Measurements from ENCODE around the gene STK35.
A peak's percentile ranks its signal among the peaks of the same experiment; 100 is the strongest.

STK35 gene

DNA sequence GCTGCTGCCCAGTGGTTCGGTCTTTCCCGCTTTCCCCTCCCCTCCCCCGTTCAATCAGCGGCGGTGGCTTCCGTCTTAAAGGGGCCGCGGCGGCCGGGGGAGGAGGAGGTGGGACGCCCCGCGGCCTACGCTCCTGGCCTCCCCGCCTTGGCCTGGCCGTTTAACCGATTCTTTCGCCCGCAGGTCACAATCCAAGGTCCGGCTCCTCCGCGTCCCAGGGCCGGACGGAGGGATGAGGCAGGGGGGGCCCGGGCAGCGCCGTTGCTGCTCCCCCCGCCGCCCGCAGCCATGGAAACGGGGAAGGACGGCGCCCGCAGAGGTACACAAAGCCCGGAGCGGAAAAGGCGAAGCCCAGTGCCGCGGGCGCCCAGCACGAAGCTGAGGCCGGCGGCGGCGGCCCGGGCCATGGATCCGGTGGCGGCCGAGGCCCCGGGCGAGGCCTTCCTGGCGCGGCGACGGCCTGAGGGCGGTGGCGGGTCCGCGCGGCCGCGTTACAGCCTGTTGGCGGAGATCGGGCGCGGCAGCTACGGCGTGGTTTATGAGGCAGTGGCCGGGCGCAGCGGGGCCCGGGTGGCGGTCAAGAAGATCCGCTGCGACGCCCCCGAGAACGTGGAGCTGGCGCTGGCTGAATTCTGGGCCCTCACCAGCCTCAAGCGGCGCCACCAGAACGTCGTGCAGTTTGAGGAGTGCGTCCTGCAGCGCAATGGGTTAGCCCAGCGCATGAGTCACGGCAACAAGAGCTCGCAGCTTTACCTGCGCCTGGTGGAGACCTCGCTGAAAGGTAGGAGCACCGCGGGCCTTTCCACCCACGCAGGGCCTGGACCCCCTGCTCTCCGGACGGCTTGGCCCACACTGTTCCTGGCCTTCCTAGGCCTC lies 1.2 kb downstream of the STK35 start:
- TF ChIP-seq SUZ12 (IDR thresholded peaks at IDR 0.05), result no peak
- TF ChIP-seq NFRKB (IDR thresholded peaks at IDR 0.05), result no peak
- no peak for TF ChIP-seq ARNT (IDR thresholded peaks at IDR 0.05)
- peak; percentile 41; the same call in 1 of the 2 replicates for TF ChIP-seq L3MBTL2 (conservative IDR thresholded peaks at IDR 0.05)
- TF ChIP-seq FOXA1 (IDR thresholded peaks at IDR 0.05), result no peak
- 0 out of 2 replicates have a peak, but pooled peaks have one; percentile 19 for TF ChIP-seq LEF1 (IDR thresholded peaks at IDR 0.05; ENCODE audit: borderline replicate concordance)
- no peak for TF ChIP-seq SP1 (IDR thresholded peaks at IDR 0.05)
- no peak for TF ChIP-seq ZNF384 (IDR thresholded peaks at IDR 0.05)
- no peak for TF ChIP-seq FOXM1 (IDR thresholded peaks at IDR 0.05; ENCODE audit: borderline replicate concordance)
- no peak for TF ChIP-seq TARDBP (IDR thresholded peaks at IDR 0.05)
- peak; percentile 39; the same call in 1 of the 2 replicates for TF ChIP-seq PKNOX1 (IDR thresholded peaks at IDR 0.05)
- no peak; the same call in 1 of the 2 replicates for TF ChIP-seq BHLHE40 (IDR thresholded peaks at IDR 0.05; ENCODE audit: borderline replicate concordance)
- peak; percentile 37; the same call in 1 of the 2 replicates for TF ChIP-seq FOXK2 (IDR thresholded peaks at IDR 0.05)
- POLR2A ChIA-PET, result interaction anchor here (0.7 to 2.0 kb wide), 7 partner anchors 9 to 70 kb away, joined by 3 to 9 read pairs (median 3); no protein-coding TSS in a partner anchor

GRCh38 chr20:2103461-2104153 lies 2.0 kb downstream of the STK35 start:
- ChIA-PET POLR2A (interaction anchor here (0.7 to 2.0 kb wide), 6 partner anchors 8 to 69 kb away, joined by 3 to 9 read pairs (median 4); no protein-coding TSS in a partner anchor), CTCF (interaction anchor here (1.0 kb wide), 1 partner anchor 69 kb away, joined by 3 read pairs; no protein-coding TSS in a partner anchor)
- DNase-seq (ENCODE audit: extremely low spot score), result no peak
- no peak for TF ChIP-seq ARNT (IDR thresholded peaks at IDR 0.05)

More for the DNA sequence above, 1.2 kb downstream of the STK35 start:
- CTCF ChIA-PET, result no interaction called here
- DNase-seq (ENCODE audit: extremely low spot score), result peak; percentile 87

DNA sequence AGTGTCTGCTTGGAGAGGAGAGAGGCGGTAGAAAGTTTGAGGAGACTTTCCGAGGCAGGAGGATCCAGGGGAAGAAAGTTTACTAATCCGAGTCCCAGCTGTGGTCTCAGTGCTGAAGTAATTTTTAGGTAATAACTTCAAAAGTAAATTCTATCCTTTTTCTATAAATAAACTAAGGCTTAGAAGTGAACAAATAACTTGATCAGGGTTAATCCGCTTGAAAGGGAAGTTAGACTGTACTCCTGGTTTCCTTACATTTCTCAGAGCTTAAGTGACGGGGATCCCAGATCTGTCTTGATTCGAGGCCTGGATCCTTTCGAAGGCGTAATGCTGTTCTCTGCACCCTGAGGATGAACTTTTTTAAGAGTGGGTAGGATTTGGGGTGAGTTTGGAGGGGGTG lies 2.6 kb downstream of the STK35 start:
- POLR2A ChIA-PET, result no interaction called here
- TF ChIP-seq ARNT (IDR thresholded peaks at IDR 0.05) (no peak), NFRKB (IDR thresholded peaks at IDR 0.05) (no peak)
- CTCF ChIA-PET, result interaction anchor here (1.0 kb wide), 1 partner anchor 68 kb away, joined by 3 read pairs; no protein-coding TSS in a partner anchor
- DNase-seq (ENCODE audit: extremely low spot score), result no peak

- no peak for DNase-seq (ENCODE audit: extremely low spot score)
- ChIA-PET CTCF (no interaction called here), POLR2A (no interaction called here)
- TF ChIP-seq ZNF384 (IDR thresholded peaks at IDR 0.05) (no peak), FOXA1 (IDR thresholded peaks at IDR 0.05) (no peak), TARDBP (IDR thresholded peaks at IDR 0.05) (no peak), HDGF (IDR thresholded peaks at IDR 0.05; ENCODE audit: borderline replicate concordance) (no peak), PKNOX1 (IDR thresholded peaks at IDR 0.05) (no peak), BHLHE40 (IDR thresholded peaks at IDR 0.05; ENCODE audit: borderline replicate concordance) (no peak), SUZ12 (IDR thresholded peaks at IDR 0.05) (no peak), ELF4 (IDR thresholded peaks at IDR 0.05) (no peak), L3MBTL2 (conservative IDR thresholded peaks at IDR 0.05) (no peak), FOXK2 (IDR thresholded peaks at IDR 0.05) (no peak), ARNT (IDR thresholded peaks at IDR 0.05) (no peak), NFRKB (IDR thresholded peaks at IDR 0.05) (no peak)
Observed at GRCh38 chr20:2108498-2108897, 6.9 kb downstream of the STK35 start.

DNA sequence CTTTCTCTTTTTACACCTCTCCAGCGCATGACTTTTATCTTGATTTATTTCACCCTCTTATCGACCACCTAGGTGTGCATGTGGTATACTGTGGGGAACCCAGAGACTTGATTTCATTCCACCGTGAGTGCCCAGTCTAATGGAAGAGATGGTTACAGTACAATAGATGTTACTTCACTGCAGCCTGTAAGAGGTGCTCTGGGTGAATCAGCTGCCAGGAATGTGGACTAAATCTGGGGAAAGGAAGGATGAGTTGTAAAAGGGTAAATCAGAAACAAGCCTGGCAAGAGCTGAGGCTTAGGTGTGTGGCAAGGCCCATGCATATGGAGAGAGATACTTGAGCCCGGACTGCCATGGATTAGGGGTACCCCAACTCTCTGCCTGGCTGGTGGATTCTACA lies 7.4 kb downstream of the STK35 start:
- TF ChIP-seq ZNF384 (IDR thresholded peaks at IDR 0.05) (no peak), FOXM1 (IDR thresholded peaks at IDR 0.05; ENCODE audit: borderline replicate concordance) (no peak), ARNT (IDR thresholded peaks at IDR 0.05) (no peak), TARDBP (IDR thresholded peaks at IDR 0.05) (no peak), NFRKB (IDR thresholded peaks at IDR 0.05) (no peak), HDGF (IDR thresholded peaks at IDR 0.05; ENCODE audit: borderline replicate concordance) (no peak), SUZ12 (IDR thresholded peaks at IDR 0.05) (no peak), CTBP1 (IDR thresholded peaks at IDR 0.05; ENCODE audit: borderline replicate concordance) (no peak), SP1 (IDR thresholded peaks at IDR 0.05) (no peak), FOXK2 (IDR thresholded peaks at IDR 0.05) (no peak), PKNOX1 (IDR thresholded peaks at IDR 0.05) (no peak), ELF4 (IDR thresholded peaks at IDR 0.05) (no peak), BHLHE40 (IDR thresholded peaks at IDR 0.05; ENCODE audit: borderline replicate concordance) (no peak), LEF1 (IDR thresholded peaks at IDR 0.05; ENCODE audit: borderline replicate concordance) (no peak)
- CTCF ChIA-PET, result interaction anchor here (0.6 kb wide), 1 partner anchor 17 kb away, joined by 3 read pairs; no protein-coding TSS in a partner anchor
- POLR2A ChIA-PET, result no interaction called here
- no peak for DNase-seq (ENCODE audit: extremely low spot score)

Data from HEK293T (cell line).